HG03095 (cell line): ENCODE data around the gene GIMAP2.

Experiments
- ATAC-seq: cut with Tn5 transposase; IDR thresholded peaks from one replicate; pipeline ENCODE4 v1.9.1; 2021; ENCODE audit warnings: moderate library complexity; ENCODE audit not compliant: unreplicated experiment

GIMAP2 gene

DNA sequence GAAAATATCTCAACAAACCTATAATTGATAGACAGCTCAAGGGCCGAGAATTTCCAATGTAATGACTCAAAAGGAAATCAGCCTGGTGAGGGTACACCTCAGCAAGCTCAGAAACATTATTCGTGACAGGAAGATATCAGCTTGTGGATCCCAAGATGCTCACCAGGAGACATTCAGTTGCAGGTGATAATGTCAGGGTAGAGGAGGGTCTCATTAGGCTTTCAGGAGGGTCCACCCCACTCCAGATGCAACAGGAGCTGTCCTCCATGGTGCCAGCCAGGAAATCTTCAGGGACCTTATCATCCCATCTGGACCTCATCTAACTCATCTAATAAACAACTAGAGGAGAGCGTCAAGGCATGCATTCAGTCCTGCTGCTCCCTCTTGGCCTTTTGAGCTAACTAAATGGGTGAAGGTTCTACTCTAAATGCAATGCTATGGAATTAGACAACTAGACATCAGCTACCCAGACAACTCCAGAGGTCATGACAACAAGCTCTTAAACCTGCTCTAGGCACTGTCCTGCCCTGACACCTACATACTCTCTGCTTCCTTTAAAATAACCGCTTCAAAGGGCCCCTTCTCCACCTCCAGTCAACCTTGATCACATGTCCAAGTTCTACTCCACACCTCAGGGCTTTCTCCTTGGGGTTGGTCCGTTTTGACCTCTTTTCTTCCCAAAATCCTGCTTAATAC is 47.4 kb downstream of the GIMAP2 start:
- no peak for ATAC-seq

DNA sequence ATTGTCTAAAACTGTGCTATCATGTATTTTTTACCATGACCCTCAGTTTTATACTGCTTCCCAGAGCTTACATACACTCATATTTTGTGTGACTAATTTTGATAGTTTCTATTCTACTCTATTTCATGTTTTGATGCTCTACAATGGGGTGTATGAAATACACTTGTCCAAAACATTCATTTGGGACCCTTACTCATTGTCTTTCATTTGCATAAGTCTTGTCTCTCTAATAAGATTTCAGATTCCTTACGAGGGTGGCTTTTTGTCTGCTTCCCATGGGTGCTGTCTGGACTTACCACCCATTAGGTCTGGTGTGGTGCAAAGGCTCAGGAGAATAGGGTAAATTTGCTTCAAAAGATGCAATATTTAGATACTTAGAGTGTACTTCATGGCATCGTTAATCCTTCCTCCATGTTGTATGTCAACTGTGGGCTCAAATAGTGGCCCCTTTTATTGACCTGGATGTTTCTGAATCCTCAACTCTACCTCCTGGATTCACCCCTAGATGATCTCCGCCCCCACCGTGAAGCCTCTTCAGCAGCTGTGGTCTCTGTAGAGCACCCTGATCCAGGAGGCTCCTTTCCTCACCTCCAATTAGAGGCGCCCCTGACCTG is 48.1 kb downstream of the GIMAP2 start:
- no peak for ATAC-seq

DNA sequence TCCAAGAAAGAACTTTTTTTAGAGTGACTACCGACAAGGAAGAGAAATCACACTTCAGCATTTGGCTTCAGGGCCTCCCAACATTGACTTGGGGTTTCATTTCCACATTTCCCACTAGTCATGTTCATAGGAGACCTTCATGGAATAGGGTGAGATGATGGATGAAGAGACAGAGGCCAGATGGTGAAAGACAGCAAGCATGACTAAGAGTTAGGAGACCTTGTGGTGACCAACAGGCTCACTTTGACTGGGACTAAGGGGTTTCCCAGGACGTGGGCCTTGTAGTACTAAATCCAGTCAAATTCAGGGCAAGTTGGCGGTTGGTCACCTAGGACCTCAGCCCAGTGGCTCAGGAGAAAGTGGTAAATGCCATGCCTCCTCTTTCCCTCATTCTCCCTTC is 48.7 kb downstream of the GIMAP2 start:
- no peak for ATAC-seq

DNA sequence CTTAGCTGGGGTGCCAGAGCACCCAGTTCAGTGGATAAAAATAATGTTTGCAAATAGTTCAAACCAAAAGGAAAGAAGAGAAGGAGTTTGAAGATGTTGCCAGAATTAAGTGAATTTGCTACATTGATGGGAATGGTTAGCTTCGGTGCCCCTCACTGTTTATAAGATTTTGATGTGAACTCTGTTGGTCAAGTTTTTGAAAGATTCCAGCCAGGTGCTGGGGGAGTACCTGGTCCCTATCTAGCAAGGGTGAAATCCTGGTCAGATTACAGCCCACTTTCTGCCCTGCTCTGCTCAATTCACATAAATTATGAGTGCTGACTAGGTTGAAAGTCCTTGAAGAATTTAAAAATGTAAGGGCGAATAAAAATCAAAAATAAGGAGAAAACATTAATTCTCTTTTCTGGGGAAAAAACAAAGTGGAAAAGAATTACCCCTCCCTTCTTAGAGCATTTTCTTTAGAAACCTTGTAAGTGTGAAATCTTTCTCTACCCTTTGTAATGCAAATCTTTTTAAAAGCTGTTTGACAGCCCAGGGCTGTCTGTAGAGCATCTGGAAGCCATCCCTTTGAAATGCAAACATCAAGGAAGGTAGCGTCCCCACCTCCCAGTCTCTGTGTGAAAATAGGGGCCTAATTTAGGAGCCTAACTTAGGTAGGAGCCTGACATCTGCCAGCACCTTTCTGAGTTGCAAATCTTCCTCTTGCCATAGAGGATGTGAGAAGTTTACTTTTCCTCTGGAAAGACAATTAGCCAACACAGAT is 50.3 kb downstream of the GIMAP2 start:
- ATAC-seq = no peak

DNA sequence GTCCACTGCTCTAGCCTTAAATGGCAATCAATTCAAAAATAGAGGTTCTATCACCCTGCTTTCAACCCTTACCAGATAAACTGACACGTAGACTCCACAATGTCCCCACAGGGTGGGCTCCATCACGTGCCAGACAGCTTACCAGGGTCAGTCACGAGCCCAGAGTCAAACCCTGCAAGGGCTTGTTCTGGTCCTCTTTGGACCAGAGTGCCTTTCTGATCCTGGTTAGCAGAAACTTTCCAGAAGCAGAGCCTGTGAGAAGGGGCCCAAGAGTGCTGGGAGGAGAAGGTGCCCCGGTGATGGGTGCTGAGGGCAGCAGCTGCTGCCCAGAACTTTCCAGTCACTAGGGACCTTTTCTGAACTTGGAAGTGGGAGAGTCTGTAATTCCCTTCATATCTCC is 51.4 kb downstream of the GIMAP2 start:
- no peak for ATAC-seq

DNA sequence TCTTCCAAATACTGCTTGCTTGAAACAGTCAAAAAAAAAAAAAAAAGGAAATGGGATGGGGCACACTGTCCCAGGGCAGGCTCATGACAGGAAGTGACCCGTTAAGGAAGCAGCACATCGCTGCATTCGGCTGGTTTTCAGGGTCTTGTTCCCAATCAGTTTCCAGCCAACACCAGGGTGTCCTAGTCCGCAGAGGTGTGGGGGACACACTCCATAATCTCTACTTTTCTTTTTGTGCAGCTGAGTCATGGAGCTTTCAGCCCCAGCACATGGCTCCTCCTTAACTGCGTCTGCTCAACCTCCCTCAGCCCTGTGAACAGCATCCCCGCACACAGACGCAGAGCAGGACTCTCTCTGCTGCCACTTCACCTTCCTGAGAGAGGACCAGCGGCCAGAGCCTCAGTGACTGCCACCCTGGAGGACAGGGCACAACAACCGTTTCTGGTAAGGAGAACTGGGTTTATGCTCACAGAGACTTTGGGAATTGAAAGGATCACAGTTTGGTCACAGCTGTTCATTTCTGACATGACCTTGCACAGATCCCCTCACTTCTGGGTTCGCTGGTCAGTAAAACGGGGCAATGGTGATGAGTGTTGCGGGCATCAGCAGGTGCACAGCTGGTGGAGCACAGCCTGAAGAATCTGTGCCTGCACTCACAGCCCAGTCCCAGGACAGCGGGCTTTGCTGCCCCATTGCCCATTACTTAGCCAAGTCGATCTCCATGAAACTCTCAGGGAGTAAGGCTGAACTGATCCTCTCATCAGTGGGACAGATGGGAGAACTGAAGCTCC is 52.0 kb downstream of the GIMAP2 start, which contains the start of gene GIMAP5:
TSS of gene GIMAP5 (plus strand) at position 154 of the 791 bp plus-strand sequence. CDS start 3,467 bp downstream, outside the sequence.
- ATAC-seq = peak; percentile 50

DNA sequence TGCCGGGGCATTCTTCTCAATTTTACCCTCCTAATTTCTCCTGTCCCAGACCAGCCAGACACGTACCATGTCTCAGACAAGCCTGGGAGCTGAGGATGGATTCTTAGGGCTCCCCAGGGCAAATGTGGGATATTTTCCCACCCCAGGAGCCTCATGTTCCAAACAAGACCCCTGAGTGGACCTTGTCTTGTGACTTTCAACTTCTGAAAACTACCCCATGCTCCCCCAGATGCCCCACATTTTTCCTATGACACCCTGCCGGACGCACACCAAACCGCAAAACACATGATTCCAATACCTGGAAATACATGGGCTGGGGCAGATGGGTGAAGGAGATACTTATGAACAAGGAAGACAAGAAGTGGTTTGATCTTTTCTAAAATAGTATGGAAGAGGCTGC is 52.6 kb downstream of the GIMAP2 start:
- ATAC-seq = no peak

DNA sequence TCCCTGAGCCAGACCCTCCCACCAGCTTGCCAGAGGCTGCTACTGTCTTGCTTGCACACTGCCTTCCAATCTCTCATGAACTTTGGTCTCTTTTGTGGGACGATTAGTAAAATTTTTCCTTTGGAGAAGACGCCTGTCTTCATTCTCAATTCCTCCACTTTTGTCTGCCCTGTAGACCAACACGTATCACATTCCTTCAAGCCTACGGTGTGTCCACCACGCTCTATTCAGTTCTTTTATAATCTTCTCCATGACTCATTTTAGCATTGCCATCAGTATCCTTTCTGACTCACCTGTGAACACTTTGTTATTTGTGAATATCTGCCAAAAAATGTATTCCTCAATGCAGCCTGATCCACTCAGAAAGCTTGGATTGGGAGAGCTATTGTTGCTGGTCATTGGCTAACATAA is 53.1 kb downstream of the GIMAP2 start:
- no peak for ATAC-seq

DNA sequence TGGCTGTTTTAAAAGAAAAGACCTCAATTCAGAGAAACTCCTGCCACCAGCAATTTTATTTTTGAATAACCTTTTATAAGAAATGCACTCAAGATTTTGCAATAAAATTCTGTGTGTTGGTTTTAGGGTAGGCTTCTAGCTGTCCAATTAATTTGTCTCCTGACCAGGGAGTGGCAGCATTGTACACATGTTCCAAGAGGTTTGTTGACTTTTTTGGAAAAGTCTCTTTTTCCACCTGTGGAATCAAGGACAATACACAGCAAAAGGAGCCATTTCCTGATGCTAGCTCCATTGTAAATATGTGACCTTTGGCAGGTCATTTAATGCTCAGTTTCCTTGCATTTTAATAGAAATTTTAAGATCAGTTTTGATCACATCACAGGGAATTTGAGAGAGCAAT is 53.5 kb downstream of the GIMAP2 start:
- no peak for ATAC-seq

DNA sequence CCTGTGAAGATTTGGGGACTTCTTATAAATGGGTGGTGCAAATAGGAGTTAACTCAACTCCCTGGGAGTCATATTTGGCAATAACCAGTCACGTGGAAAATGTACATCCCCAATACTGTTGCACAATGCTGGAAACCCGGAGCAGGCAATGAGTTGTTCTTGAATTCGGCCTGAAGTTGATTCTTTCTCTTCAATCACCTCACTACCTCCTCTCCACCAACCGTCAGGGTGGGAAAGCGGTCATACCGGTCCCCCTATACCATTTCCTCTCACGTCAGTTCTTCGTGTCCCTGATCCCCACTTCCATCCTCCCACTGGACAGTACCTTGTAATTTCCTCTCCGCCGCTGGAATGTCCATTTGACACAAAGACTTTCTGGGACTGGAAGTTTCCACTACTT is 54.5 kb downstream of the GIMAP2 start:
- ATAC-seq = no peak

DNA sequence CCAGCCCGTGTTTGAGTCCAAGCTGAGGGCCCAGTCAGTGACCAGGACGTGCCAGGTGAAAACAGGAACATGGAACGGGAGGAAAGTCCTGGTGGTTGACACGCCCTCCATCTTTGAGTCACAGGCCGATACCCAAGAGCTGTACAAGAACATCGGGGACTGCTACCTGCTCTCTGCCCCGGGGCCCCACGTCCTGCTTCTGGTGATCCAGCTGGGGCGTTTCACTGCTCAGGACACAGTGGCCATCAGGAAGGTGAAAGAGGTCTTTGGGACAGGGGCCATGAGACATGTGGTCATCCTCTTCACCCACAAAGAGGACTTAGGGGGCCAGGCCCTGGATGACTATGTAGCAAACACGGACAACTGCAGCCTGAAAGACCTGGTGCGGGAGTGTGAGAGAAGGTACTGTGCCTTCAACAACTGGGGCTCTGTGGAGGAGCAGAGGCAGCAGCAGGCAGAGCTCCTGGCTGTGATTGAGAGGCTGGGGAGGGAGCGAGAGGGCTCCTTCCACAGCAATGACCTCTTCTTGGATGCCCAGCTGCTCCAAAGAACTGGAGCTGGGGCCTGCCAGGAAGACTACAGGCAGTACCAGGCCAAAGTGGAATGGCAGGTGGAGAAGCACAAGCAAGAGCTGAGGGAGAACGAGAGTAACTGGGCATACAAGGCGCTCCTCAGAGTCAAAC is 56.9 kb downstream of the GIMAP2 start:
- no peak for ATAC-seq
